ENCODE results near the gene KIAA1671. TPM values are rescaled to one million over a fixed set of nuclear protein-coding genes. Genes with fewer than 3 reads are reported as not detected.

Gene KIAA1671
- polyA plus RNA-seq, 1 donor from 2014 or later = 3.0 TPM

- Histone ChIP-seq H3K4me3 (ENCODE audit: low read length) (no peak overlapping the region), H2AFZ (ENCODE audit: low read depth, low read length) (no peak overlapping the region), H3K4me2 (ENCODE audit: low read length) (no peak overlapping the region), H3K27me3 (ENCODE audit: insufficient read depth, low read depth, low read length) (no peaks in the 10 kb centered on the region), H3F3A (ENCODE audit: insufficient read depth, low read length, poor library complexity, severe bottlenecking) (no peaks in the 10 kb centered on the region), H3K9me2 (ENCODE audit: insufficient read depth, low read length) (no peaks in the 10 kb centered on the region), H3K9me3 (ENCODE audit: low read length) (no peaks in the 10 kb centered on the region), H3K27ac (ENCODE audit: low read length) (no peak overlapping the region), H3K36me3 (ENCODE audit: insufficient read depth, low read length) (no peaks in the 10 kb centered on the region), H4K20me1 (ENCODE audit: insufficient read depth) (no peaks in the 10 kb centered on the region), H3K9ac (ENCODE audit: low read length) (no peak overlapping the region), H3K79me2 (replicated peaks; ENCODE audit: insufficient read depth, low read length) (no peaks in the 10 kb centered on the region)
- TF ChIP-seq MXI1 (conservative IDR thresholded peaks at IDR 0.05; ENCODE audit: poor library complexity, severe bottlenecking) (no peak), CTCF (IDR thresholded peaks at IDR 0.05; ENCODE audit: poor library complexity, severe bottlenecking) (no peak), EP300 (conservative IDR thresholded peaks at IDR 0.05; ENCODE audit: poor library complexity, severe bottlenecking) (no peak), RAD21 (conservative IDR thresholded peaks at IDR 0.05) (no peak), REST (IDR thresholded peaks at IDR 0.05; ENCODE audit: borderline replicate concordance) (no peak), EZH2 (IDR thresholded peaks at IDR 0.05; ENCODE audit: borderline replicate concordance, insufficient read depth, low read length, poor library complexity, severe bottlenecking) (no peak), POLR2AphosphoS5 (IDR thresholded peaks at IDR 0.05) (no peak), TAF1 (IDR thresholded peaks at IDR 0.05; ENCODE audit: low read depth) (no peak), SMC3 (conservative IDR thresholded peaks at IDR 0.05; ENCODE audit: poor library complexity) (no peak)
Measured at GRCh38 chr22:25060522-25061071, 108.1 kb downstream of the KIAA1671 start.

- H3K79me2 ChIP-seq (replicated peaks; ENCODE audit: insufficient read depth, low read length) = no peaks in the 10 kb centered on the region
- no peaks in the 10 kb centered on the region for H3K27me3 ChIP-seq (ENCODE audit: insufficient read depth, low read depth, low read length)
- no peak overlapping the region for H3K9ac ChIP-seq (ENCODE audit: low read length)
- TF ChIP-seq POLR2AphosphoS5 (IDR thresholded peaks at IDR 0.05) = no peak
- TF ChIP-seq SMC3 (conservative IDR thresholded peaks at IDR 0.05; ENCODE audit: poor library complexity) = no peak
- no peak for TF ChIP-seq MXI1 (conservative IDR thresholded peaks at IDR 0.05; ENCODE audit: poor library complexity, severe bottlenecking)
- TF ChIP-seq RAD21 (conservative IDR thresholded peaks at IDR 0.05) = no peak
- no peak for TF ChIP-seq EZH2 (IDR thresholded peaks at IDR 0.05; ENCODE audit: borderline replicate concordance, insufficient read depth, low read length, poor library complexity, severe bottlenecking)
- TF ChIP-seq CTCF (IDR thresholded peaks at IDR 0.05; ENCODE audit: poor library complexity, severe bottlenecking) = no peak
- no peak for TF ChIP-seq TAF1 (IDR thresholded peaks at IDR 0.05; ENCODE audit: low read depth)
- no peak for TF ChIP-seq REST (IDR thresholded peaks at IDR 0.05; ENCODE audit: borderline replicate concordance)
- no peak for TF ChIP-seq EP300 (conservative IDR thresholded peaks at IDR 0.05; ENCODE audit: poor library complexity, severe bottlenecking)
- H3K9me3 ChIP-seq (ENCODE audit: low read length) = no peaks in the 10 kb centered on the region
- H3K4me3 ChIP-seq (ENCODE audit: low read length) = no peak overlapping the region
- no peak overlapping the region for H3K4me2 ChIP-seq (ENCODE audit: low read length)
- H4K20me1 ChIP-seq (ENCODE audit: insufficient read depth) = no peaks in the 10 kb centered on the region
- H3F3A ChIP-seq (ENCODE audit: insufficient read depth, low read length, poor library complexity, severe bottlenecking) = no peaks in the 10 kb centered on the region
- no peak overlapping the region for H3K27ac ChIP-seq (ENCODE audit: low read length)
- no peaks in the 10 kb centered on the region for H3K36me3 ChIP-seq (ENCODE audit: insufficient read depth, low read length)
- H3K9me2 ChIP-seq (ENCODE audit: insufficient read depth, low read length) = no peaks in the 10 kb centered on the region
- no peak overlapping the region for H2AFZ ChIP-seq (ENCODE audit: low read depth, low read length)
Measured at GRCh38 chr22:25061134-25061533, 108.6 kb downstream of the KIAA1671 start.
